ENCODE data around the gene UBE2E2.

GRCh38 chr3:23461069-23461468 is 257.9 kb downstream of the UBE2E2 start:
- TF ChIP-seq SUZ12 (IDR thresholded peaks at IDR 0.05; ENCODE audit: extremely low read depth, insufficient read depth, insufficient read length) (no peak), YY1 (IDR thresholded peaks at IDR 0.05; ENCODE audit: insufficient read depth, insufficient read length) (no peak)

All from NT2/D1 (cell line).